Measurements from ENCODE around the gene PURB.
"Not testable (repeated sequence)": the region's sequence is repeated elsewhere in the genome, so short reads cannot be mapped to it uniquely, and the experiment has no call there.

Gene PURB

DNA sequence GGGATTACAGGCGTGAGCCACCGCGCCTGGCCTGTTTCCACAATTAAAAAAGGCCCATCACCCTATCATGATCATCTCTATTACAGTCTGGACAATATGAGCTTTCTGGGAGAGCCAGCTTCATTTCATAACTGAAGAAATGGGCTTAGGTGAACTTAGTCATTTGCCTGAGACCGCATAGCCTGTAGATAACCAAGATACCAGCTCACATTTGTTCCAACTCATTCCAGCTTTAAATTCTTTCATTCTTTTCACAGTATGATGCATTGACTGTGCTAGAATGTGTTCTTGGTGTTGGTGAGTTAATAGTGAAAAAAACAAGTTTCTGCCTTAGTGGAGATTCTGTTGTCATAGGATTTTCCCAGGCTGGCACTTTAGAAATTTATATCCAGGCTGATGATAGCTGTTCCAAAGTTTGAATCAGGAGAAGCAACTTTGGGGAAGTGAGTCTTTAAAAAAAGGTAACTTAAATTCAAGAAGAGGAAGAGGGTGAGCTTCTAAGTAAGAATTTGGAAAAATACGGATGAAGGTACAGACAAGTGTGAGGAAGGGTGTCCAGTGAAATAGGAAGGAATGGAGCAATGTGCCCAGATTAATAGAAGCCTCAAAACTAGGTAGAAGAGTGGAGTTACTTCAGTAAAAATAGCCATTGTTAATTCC is 35.3 kb downstream of the PURB start:
- no peak for DNase-seq

GRCh38 chr7:44849259-44849884 is 36.0 kb downstream of the PURB start:
- no peak for DNase-seq

- peak; percentile 99 for DNase-seq
Measured at GRCh38 chr7:44847920-44848634, 37.3 kb downstream of the PURB start, which contains the start of gene H2AZ2. TSS of gene H2AZ2 (minus strand) at chr7:44848087. CDS start at chr7:44847971, 116 bp downstream.

- DNase-seq = no peak
Measured at GRCh38 chr7:44847509-44847919, 37.8 kb downstream of the PURB start.

DNA sequence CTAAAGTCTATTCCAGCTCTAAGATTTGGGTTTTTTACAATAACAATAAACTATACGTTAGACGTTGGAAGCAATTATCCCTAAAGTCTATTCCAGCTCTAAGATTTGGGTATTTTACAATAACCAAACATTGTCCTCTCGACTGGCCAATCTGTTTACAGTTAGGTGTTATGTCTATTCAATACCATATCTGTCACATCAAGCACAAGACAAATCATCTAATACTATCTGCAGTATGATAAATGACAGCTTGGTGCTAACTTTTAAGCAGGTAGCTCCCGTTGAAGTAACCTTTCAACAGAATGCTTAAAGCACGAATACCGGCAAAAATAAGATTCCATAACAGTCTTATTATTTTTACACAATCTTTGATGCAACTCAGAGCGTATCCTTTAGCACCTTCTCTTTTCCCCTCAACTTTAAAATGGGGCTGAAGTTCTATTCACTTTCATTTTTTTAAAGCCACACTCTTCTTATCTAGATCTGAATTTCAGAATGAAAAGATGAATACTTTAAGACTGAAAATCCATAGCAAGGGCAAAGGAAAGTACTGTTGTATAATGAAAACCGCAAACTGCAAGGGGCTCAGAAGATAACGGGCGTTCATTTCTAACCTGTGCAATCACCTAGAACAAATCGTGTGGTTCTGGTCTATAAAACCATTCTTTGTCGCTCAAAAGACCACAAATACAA is 38.4 kb downstream of the PURB start:
- DNase-seq = no peak

DNA sequence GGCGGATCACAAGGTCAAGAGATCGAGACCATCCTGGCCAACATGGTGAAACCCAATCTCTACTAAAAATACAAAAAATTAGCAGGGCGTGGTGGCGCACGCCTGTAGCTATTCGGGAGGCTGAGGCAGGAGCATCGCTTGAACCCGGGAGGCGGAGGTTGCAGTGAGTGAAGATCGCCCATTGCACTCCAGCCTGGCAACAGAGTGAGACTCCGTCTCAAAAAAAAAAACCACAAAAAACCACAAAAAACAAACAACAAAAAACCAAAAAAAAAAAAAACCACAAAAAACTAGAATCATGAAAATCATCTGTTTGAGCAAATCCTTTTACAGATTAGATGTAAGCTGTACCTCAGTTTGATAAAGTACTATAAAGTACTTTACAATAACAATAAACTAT is 38.9 kb downstream of the PURB start:
- DNase-seq = not testable (repeated sequence)

DNA sequence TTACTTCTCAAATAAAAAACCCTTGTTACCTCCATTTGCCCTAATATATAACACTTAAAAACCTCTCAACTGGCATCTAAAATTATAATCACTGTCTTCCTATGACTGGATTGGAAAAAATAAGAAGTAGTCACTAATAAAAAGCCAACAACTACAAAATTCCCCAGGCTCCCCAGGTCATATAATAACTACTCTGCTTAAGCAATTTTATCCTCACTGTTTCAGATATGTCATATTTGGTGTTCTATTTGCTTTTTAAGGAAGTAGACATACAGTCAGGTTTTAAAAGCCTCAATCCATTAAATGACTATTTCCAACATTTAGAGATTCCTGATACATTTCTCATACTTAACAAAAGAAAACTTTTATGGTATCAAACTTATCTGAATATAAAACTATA is 39.9 kb downstream of the PURB start:
- DNase-seq = no peak

GRCh38 chr7:44843440-44843839 is 41.9 kb downstream of the PURB start:
- not testable (repeated sequence) for DNase-seq

DNA sequence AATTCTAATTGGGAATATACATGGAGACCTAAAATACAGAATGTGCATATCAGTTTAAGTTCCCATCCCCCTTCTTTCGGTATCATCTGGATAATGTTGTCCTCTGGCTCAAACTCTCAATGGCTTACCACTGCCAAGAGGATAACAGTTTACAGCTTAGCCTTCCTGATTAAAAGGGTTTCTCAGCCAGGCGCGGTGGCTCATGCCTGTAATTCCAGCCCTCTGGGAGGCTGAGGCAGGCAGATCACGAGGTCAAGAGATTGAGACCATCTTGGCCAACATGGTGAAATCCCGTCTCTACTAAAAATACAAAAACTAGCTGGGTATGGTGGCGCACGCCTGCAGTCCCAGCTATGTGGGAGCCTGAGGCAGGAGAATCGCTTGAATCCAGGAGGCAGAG is 42.7 kb downstream of the PURB start:
- not testable (repeated sequence) for DNase-seq

GRCh38 chr7:44838751-44839150 is 46.6 kb downstream of the PURB start:
- DNase-seq = no peak

DNA sequence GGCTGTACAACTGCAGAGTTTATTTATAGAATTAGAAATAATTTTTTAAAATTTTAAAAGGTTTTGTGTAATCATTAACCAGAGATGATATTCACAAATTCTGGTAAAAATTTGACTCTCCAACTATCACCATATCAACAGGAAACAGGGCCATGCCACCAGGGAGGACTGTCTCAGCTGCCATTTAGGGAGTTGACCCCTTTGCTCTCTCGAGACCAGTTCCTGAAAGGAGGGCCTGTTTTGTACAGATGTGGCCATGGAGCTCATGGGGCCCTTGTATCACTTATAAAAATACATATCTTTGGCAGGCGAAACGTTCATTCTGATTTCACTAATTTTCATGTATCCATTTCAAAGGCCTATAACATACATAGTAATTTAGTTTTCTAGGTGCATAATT is 57.8 kb downstream of the PURB start:
- DNase-seq = no peak

Measured in T1000 (cell line).